HG03060 (cell line): ENCODE data around the gene NDST3.

Experiments
- ATAC-seq: cut with Tn5 transposase; IDR thresholded peaks from one replicate; pipeline ENCODE4 v1.9.1; 2021; ENCODE audit warnings: low read depth, moderate number of reproducible peaks; ENCODE audit not compliant: unreplicated experiment

Gene NDST3

DNA sequence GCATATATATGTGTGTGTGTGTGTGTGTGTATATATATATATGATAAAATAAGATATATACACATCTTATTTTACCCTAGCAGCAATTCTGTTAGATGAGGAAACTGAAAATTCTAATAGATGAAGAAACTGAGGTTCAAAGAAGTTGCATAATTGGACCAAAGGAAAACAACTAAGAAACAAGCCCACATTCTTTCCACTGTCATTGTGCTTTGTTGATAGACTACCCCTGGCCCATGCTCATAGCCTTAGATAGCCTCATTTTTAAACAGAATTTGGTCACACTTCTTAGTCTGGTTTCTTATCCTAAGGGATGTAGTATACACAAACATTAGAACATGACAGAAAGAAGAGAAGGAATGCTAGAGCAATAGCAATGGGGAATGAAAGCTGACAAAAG lies 138.8 kb downstream of the NDST3 start:
- no peak for ATAC-seq

DNA sequence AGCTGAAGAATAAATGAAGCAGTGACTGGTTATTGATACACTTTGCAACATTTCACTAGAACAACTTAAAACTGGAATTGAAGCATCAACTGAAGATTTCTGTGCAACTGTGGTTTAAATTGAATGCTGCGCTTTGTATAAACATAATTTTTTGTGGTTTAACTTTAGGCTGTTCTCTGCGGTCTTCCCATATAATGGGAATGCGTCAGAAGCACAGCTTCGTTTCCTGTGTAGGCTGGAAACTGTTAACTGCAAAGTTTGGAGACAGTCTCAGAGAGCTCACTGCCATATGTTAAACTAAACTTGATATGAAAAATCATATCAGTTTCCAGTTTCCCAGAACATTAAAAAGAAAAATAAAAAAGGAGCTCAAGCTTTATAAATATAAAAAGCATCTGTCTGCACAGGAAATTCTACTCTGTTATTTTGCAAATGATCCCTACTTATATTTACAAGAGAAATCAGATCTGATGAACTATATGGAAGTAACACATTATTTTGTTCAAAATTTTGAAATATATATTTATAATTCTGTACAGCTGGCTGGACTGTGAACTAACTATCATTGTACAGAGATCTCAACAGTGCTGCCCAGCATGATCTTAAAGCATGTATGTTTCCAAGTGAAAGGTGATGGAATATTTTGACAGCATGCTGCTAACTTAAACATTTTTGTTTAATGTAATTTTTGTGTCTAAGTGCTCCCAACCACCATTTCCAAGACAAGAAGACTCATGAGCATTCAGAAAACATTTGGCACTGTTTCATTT lies 139.9 kb downstream of the NDST3 start:
- ATAC-seq, result no peak

DNA sequence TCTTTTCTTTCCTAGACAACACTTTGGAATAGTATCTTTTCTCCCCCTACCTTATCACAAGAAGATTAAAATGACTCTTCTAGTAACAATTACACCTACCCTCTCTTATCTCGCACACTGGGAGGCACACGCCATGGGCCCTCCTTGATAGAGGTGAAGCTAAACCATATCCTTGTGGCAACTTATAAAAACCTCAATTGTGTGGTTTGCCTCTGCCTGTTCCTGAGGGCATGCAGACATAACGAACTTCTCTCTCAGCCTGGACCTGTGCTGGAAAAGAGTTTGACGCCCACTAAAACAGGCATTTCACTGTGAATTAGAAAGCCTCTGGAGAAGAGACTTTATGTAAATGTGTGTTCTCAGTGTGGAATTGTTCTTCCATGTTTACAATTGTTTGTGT lies 141.2 kb downstream of the NDST3 start:
- ATAC-seq, result no peak

DNA sequence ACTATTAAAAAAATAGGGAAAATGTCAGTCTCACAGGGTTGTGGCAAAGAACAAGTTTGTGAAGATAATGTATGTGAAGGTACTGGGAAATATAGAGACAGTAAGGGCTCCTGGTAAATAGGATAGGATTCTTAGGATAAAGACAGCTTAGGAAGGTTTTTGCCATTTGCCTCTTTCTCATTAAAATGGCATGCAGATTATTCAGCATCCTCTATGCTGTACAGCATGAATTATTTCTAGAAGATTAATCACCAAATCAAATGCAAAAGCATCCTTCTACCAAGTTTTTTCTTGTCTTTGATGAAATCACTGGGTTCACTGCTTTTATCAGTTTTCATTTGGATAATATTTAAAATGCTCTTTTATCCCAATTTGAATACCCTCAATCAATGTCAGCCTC lies 142.8 kb downstream of the NDST3 start:
- no peak for ATAC-seq

DNA sequence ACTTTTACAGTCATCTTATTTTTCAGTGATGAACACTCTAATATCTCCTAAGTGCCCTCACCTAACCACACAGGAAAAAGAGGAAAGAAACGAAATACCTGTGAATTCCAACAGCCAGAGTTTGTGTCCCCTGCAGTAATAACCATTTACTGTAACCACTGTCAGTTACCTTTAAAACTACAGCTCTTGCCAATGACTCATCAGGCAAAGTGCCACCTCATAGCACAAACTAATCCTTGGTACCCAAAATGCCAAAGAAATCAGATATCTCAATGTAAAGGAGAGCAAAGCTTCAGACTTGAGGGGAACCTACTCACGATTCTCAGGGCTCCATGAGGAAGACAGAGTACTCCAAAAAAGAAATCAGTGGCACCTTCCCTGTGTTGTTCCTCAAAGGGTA lies 146.5 kb downstream of the NDST3 start:
- no peak for ATAC-seq

DNA sequence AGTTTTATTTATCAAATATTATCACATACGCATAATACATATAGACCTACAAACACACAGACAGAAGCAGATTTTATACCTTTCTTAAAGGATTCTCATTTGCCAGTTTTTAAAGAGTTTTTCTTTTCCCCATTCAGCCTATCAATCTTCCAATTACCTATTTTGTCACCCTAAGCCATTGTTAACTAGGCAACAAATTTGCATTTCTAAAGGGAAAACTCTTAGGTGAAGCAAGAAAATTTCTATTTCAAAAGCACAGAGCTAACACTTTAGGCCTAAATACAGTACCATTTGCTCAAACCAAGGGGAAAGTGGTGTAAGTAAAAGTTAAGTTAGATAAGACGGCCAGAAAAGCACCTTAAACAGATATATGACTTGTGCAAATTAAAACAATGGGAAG lies 156.6 kb downstream of the NDST3 start:
- no peak for ATAC-seq

DNA sequence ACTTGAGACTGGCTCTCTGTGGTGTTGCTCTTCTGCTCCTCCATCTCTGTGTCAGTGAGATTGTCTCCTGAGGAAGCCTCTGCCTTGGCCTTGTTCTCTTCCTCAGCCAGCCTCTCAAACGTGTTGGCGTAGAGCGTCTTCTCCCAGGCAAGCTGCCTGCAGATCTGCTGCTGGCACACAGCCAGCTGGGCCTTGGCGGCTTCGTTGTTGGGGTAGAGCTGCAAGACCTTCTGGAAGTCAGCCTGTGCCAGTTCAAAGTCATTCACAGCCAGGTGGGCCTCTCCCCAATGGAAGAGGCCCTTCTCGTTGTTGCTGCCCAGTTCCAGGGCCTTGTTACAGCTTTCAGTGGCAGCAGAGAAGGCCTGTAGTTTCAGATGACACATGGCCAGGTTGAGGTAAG lies 159.1 kb downstream of the NDST3 start:
- ATAC-seq, result no peak

DNA sequence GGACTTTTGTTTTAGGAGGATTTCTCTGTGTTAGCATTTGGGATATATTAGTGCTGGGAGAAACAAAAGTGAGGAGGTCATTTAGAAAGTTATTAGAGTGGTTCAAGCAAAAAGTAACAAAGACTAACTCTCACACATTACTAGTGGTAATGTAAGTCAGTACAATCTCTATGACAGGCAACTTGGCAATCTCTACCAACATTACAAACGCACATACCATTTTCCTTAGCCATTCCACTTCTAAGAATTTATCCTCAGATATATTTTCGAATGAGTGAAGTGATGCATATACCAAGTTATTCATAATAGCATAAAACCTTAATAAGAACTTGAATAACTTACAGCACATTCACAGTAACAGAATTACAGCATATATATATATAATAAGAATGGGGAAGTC lies 172.3 kb downstream of the NDST3 start:
- no peak for ATAC-seq

DNA sequence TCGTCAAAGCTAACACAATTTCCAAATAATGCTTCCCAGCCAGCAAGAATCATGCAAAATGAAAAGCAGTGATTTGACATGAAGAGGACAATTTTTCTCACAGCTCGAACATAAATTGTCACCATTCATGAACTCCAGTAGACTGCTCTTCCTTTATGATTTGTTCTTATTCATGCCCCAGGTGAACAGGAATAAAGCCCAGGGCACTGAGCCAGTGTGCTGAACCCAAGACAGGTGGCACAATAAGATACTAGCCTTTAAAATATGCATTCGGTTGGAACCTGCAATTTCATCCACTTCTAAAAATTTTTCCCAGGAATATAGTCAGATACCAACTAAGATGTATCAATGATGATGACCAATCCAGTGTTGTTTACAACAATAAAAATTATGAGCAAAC lies 178.8 kb downstream of the NDST3 start:
- no peak for ATAC-seq

DNA sequence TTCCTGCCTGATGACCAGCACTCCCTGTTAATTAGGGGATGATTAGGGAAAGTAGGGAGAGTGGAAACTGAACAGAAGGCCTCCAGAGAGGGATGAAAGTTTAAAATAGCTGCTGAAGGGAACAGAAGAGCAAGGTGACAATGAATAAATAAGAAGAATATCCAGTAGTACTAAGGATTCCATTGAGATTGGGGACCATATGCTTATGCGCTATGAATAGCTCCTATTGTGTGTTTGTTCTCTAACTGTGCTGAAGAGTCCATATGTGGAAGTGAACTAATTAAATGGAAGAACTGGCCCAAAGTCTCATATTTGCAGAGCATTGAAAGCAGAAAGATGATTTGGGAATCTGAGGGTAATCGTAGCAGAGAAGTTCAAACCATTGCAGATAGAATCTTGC lies 181.5 kb downstream of the NDST3 start:
- no peak for ATAC-seq

DNA sequence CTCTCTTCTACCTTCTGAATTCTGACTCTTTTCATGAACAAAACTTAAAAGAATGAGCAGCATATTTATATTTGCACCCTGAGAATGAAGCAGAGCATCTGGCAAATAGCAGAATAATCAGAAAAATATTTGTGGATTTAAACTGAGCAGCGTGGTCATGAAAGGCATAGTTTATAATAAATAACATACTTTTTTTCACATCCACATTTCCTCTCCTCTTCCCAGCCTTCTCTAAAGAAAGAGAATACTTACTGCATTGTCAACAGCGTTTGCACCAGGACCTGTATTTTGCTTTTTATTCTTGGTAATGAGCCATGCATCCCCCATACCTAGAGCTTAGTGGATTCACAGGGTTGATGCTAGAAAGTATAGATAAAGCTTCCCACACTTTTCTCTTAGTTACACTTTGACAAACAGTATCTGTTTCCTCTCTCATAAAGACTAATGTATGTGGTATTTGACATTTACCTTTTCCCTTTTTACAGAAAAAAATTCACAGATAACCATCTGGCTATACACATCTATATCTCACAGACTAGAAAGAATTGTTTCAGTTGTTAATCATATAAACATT lies 187.0 kb downstream of the NDST3 start:
- ATAC-seq, result no peak

DNA sequence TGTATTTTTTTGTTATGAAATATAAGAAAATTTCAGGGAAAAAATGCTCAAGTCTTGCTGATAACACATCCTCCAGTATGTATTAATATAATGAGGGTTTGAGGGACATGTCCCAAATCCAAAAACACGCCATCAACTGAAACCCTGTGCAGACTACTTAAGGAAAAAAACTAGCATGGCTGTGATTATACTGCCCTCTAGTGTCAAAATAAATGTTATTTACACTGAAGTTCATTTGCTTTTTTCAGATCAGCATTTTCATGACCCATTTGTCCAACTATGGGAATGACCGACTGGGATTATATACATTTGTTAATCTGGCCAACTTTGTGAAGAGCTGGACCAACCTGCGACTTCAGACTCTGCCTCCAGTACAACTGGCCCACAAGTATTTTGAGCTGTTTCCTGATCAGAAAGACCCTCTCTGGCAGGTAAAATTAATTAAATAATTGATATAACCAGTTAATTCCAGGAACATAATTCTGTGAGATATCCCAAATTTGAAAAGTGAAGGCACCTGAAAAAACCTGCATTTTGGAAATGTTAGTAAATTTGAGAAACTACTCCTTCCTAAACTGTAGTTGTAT lies 190.1 kb downstream of the NDST3 start:
- ATAC-seq, result peak; percentile 51

DNA sequence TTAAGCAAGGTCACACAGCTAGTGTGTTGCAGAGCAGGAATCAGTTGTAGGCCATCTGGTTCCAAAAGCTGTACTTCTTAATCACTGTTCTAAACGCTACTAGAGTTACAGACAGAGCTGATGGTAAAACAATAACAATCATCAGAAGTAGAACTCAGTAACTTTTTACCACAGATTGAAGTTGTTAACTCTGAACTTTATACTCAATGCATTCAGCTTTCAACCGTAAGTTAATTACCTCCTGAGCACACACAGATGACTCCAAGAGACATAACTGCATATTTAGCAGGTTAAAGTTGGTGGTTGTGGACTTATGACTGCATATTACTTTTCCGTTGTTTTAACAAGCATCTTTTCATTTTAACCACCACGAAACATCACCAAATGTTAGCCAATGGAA lies 191.2 kb downstream of the NDST3 start:
- ATAC-seq, result no peak

DNA sequence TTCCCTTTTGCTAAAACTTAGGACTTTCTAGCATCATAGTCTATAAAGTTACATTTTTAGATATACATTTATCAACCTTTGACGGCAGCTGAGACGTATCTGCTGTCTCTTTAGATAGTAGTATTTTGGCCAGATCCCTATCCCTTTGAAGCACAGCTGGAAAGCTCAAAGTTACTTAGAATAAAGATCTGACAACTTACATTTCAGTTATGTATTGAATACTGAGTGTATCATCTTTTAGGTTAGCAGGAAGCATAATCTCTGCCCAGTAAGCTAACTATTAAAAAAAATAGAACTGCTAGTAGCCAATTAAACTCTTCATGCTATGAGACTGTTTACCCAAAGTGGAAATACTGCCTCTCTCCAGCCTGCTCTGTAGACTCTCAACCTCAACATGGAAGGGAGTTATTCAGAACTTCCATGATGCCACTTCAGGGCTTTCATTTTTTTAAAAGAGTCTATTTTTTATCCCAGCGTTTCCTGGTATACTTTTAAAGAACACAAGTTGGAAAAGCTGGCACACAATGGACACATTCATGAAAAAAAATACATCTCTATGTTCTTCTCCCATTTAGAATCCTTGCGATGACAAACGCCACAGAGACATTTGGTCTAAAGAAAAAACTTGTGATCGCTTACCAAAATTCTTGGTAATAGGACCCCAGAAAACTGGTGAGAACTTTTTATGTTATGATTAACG lies 192.2 kb downstream of the NDST3 start:
- ATAC-seq, result no peak

DNA sequence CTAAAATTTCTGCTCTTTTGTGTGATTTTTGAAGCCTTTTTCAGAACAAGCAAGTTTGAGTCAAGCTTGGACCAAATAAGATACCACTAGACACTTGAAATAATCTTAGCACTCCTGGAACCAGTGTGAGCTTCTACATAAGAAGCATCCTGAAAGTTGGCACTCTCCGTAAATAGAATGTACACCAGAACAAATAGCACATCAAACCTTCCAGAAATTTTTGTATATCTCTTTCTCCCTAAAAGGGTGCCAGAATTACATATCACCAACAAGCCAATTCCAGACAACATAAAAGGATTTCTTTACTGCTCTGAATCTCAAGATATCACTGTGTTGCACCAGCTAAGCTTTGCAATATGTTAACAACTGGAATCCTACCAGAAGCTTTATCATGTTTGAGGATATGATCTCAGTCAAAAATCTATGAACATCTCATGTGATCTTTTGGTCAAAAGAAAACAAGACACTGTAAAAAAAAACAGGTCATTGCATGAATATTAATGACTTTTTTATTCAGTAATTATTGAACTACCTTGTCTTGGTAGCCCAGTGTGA lies 201.4 kb downstream of the NDST3 start:
- ATAC-seq, result no peak

DNA sequence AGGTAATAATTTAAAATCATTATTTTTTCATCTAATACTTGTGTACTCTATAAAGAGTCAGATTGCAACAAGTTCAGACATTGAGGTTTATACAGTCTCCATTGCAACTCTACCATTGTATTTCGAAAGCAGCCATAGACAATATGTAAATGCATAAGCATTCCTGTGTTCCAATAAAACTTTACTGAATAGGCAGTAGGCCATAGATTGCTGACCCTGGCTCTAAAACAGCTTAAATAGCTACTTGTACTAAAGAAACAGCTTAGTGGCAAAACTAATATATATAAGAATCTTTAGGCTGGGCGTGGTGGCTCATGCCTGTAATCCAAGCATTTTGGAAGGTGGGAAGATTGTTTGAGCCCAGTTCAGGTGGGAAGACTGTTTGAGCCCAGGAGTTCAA lies 203.2 kb downstream of the NDST3 start:
- ATAC-seq, result no peak

DNA sequence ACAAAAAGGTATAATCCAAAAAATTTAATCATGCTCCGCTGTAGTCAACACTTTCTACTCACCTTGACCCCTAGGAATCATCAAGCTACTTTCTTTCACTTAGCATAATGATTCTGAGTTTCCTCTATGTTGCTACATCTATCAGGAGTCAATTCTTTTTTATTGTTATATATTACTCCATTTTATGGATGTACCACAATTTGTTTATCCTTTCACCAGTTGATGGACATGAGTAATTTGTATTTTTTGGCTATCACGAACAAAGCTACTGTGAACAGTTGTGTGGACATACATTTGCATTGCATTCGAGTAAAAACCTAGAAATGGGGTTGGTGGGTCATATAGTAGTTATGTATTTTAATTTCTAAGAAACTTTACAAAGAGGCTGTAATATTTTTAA lies 215.6 kb downstream of the NDST3 start:
- ATAC-seq, result no peak

DNA sequence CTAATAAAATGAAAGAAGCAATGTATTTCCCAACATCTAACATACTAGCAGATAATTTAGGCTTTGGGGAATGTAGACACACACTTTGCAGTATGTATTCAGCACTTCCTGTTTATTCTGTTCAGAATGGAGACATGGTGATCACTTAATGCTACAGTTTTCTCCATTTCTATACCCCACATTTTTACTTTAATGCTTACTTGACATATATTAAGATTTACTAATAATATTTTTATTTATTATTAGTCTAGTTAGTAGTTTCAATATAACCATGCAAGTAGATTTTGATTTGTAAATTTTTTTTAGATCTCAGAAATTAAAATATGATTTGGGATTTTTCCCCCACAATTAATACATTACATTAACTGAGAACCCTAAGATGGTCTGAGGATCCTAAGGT lies 220.1 kb downstream of the NDST3 start:
- ATAC-seq, result no peak

DNA sequence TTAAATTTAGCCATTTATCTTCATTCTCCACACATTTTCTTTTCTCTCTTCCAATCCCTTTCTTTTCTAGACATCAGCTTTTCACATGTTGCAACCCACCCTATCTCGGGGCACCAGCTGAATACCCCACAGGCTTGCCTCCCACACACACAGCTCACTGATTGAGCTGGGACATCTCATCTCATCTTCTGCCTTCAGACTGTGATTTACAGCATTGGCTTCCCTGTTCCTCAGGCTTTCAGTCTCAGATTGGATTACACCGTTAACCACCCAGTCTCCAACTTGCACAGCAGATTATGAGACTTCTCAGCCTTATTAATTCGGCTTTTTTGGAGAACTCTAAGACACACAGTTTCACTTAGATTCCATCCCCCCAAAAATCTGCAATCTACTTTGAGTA lies 224.8 kb downstream of the NDST3 start:
- no peak for ATAC-seq

DNA sequence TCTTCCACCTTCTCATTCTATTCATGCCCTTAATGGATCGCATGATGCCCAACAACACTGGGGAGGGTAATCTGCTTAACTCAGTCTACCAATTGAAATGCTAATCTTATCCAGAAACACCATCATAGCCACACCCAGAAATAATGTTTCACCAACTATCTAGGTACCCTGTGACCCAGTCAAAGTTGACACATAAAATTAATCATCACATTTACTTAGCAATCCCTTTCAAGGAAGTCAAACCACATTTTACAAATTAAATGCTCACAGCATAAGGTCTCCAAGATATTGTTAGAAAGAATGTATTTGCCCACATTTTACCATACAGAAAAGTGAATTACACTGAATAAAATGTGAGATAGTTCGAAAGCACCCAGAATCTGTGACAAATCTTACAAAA lies 226.0 kb downstream of the NDST3 start:
- no peak for ATAC-seq

DNA sequence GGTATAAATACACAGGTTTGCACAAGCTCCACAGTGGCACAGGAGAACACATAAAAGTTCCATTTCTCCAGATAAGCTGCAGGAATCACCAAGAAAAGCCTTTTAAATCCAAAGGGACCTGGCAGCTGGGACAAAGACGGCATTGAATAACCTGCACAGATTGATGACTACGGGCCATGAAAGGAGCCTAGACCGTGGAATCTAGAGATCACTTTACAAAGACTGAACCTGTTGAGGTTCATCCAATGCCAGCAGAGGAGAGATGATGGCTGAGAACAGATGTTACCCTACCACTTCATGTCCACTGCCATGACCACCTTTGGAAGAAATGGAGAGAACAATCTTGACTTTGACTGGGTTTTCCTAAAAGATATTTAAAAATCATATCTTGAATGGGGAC lies 229.8 kb downstream of the NDST3 start:
- ATAC-seq, result no peak
